Measurements from ENCODE around the gene ZNF692.

The ZNF692 gene

GRCh38 chr1:248862695-248862997, 3.8 kb upstream of the ZNF692 start:
- H3K9me3 Mint-ChIP-seq, result no peaks in the 10 kb centered on the region
- H3K36me3 Mint-ChIP-seq (ENCODE audit: low read depth), result peaks cover 8% of the 10 kb centered on the region
- H3K27ac Mint-ChIP-seq, result peak overlapping the region; percentile 82
- H3K4me3 Mint-ChIP-seq, result peak overlapping the region; percentile 82
- intact Hi-C loops (cut with micrococcal nuclease), result no loop called here
- H3K4me1 Mint-ChIP-seq (ENCODE audit: low read depth), result peaks cover 52% of the 10 kb centered on the region
- H3K27me3 Mint-ChIP-seq, result no peaks in the 10 kb centered on the region

GRCh38 chr1:248861616-248862015, 2.7 kb upstream of the ZNF692 start:
- intact Hi-C loops (cut with micrococcal nuclease), result no loop called here
- H3K27ac Mint-ChIP-seq, result no peak overlapping the region
- H3K4me1 Mint-ChIP-seq (ENCODE audit: low read depth), result peaks cover 56% of the 10 kb centered on the region

GRCh38 chr1:248860007-248860406, 1.1 kb upstream of the ZNF692 start:
- peak overlapping the region; percentile 86 for H3K4me3 Mint-ChIP-seq
- H3K9me3 Mint-ChIP-seq, result no peaks in the 10 kb centered on the region
- peaks cover 61% of the 10 kb centered on the region for H3K4me1 Mint-ChIP-seq (ENCODE audit: low read depth)
- intact Hi-C loops (cut with micrococcal nuclease), result no loop called here
- peak overlapping the region; percentile 95 for H3K27ac Mint-ChIP-seq
- H3K36me3 Mint-ChIP-seq (ENCODE audit: low read depth), result peaks cover 8% of the 10 kb centered on the region
- no peaks in the 10 kb centered on the region for H3K27me3 Mint-ChIP-seq

More at GRCh38 chr1:248861616-248862015, 2.7 kb upstream of the ZNF692 start:
- no peak overlapping the region for H3K4me3 Mint-ChIP-seq
- H3K27me3 Mint-ChIP-seq, result no peaks in the 10 kb centered on the region
- H3K36me3 Mint-ChIP-seq (ENCODE audit: low read depth), result peaks cover 8% of the 10 kb centered on the region
- H3K9me3 Mint-ChIP-seq, result no peaks in the 10 kb centered on the region

GRCh38 chr1:248858096-248858890, 592 bp downstream of the ZNF692 start:
- H3K36me3 Mint-ChIP-seq (ENCODE audit: low read depth), result peaks cover 8% of the 10 kb centered on the region
- peaks cover 62% of the 10 kb centered on the region for H3K4me1 Mint-ChIP-seq (ENCODE audit: low read depth)

GRCh38 chr1:248857749-248858095, 1.2 kb downstream of the ZNF692 start:
- H3K9me3 Mint-ChIP-seq, result no peaks in the 10 kb centered on the region
- H3K27me3 Mint-ChIP-seq, result no peaks in the 10 kb centered on the region
- peaks cover 59% of the 10 kb centered on the region for H3K4me1 Mint-ChIP-seq (ENCODE audit: low read depth)
- intact Hi-C loops (cut with micrococcal nuclease), result loop anchor here (1.0 to 2.0 kb wide), 2 partner anchors 18 to 49 kb away; partner anchors contain the start of gene PGBD2
- peaks cover 8% of the 10 kb centered on the region for H3K36me3 Mint-ChIP-seq (ENCODE audit: low read depth)
- H3K27ac Mint-ChIP-seq, result peak overlapping the region; percentile 95
- peak overlapping the region; percentile 86 for H3K4me3 Mint-ChIP-seq

More at GRCh38 chr1:248858096-248858890, 592 bp downstream of the ZNF692 start:
- Mint-ChIP-seq H3K27ac (peak overlapping the region; percentile 95), H3K27me3 (no peaks in the 10 kb centered on the region), H3K9me3 (no peaks in the 10 kb centered on the region), H3K4me3 (peak overlapping the region; percentile 86)
- intact Hi-C loops (cut with micrococcal nuclease), result loop anchor here (1.0 to 2.0 kb wide), 2 partner anchors 19 to 49 kb away; partner anchors contain the start of gene PGBD2

GRCh38 chr1:248857201-248857600, 1.7 kb downstream of the ZNF692 start:
- no peaks in the 10 kb centered on the region for H3K9me3 Mint-ChIP-seq
- peak overlapping the region; percentile 95 for H3K27ac Mint-ChIP-seq
- no peaks in the 10 kb centered on the region for H3K27me3 Mint-ChIP-seq
- intact Hi-C loops (cut with micrococcal nuclease), result no loop called here
- H3K4me3 Mint-ChIP-seq, result no peak overlapping the region
- H3K4me1 Mint-ChIP-seq (ENCODE audit: low read depth), result peaks cover 54% of the 10 kb centered on the region
- H3K36me3 Mint-ChIP-seq (ENCODE audit: low read depth), result peaks cover 8% of the 10 kb centered on the region

GRCh38 chr1:248856176-248856575, 2.7 kb downstream of the ZNF692 start:
- no peak overlapping the region for H3K27ac Mint-ChIP-seq
- H3K36me3 Mint-ChIP-seq (ENCODE audit: low read depth), result peaks cover 8% of the 10 kb centered on the region
- no peak overlapping the region for H3K4me3 Mint-ChIP-seq
- H3K9me3 Mint-ChIP-seq, result no peaks in the 10 kb centered on the region
- intact Hi-C loops (cut with micrococcal nuclease), result no loop called here
- no peaks in the 10 kb centered on the region for H3K27me3 Mint-ChIP-seq
- peaks cover 44% of the 10 kb centered on the region for H3K4me1 Mint-ChIP-seq (ENCODE audit: low read depth)

- Mint-ChIP-seq H3K9me3 (no peaks in the 10 kb centered on the region), H3K27ac (no peak overlapping the region), H3K4me3 (no peak overlapping the region), H3K4me1 (ENCODE audit: low read depth) (peaks cover 42% of the 10 kb centered on the region), H3K27me3 (no peaks in the 10 kb centered on the region), H3K36me3 (ENCODE audit: low read depth) (peaks cover 9% of the 10 kb centered on the region)
- intact Hi-C loops (cut with micrococcal nuclease), result no loop called here
Measured at GRCh38 chr1:248855580-248855979, 3.3 kb downstream of the ZNF692 start.

GRCh38 chr1:248853663-248854375, 5.1 kb downstream of the ZNF692 start:
- no peak overlapping the region for H3K4me3 Mint-ChIP-seq
- H3K27ac Mint-ChIP-seq, result no peak overlapping the region
- peaks cover 29% of the 10 kb centered on the region for H3K4me1 Mint-ChIP-seq (ENCODE audit: low read depth)
- no peaks in the 10 kb centered on the region for H3K27me3 Mint-ChIP-seq
- intact Hi-C loops (cut with micrococcal nuclease), result no loop called here
- peaks cover 19% of the 10 kb centered on the region for H3K36me3 Mint-ChIP-seq (ENCODE audit: low read depth)
- H3K9me3 Mint-ChIP-seq, result no peaks in the 10 kb centered on the region

GRCh38 chr1:248852481-248853405, 6.1 kb downstream of the ZNF692 start:
- intact Hi-C loops (cut with micrococcal nuclease), result no loop called here
- H3K4me1 Mint-ChIP-seq (ENCODE audit: low read depth), result peaks cover 25% of the 10 kb centered on the region
- H3K4me3 Mint-ChIP-seq, result no peak overlapping the region
- H3K27ac Mint-ChIP-seq, result no peak overlapping the region
- peaks cover 30% of the 10 kb centered on the region for H3K36me3 Mint-ChIP-seq (ENCODE audit: low read depth)
- H3K27me3 Mint-ChIP-seq, result no peaks in the 10 kb centered on the region
- no peaks in the 10 kb centered on the region for H3K9me3 Mint-ChIP-seq

- Mint-ChIP-seq H3K27me3 (no peaks in the 10 kb centered on the region), H3K36me3 (ENCODE audit: low read depth) (peaks cover 44% of the 10 kb centered on the region), H3K4me1 (ENCODE audit: low read depth) (peaks cover 20% of the 10 kb centered on the region), H3K9me3 (no peaks in the 10 kb centered on the region), H3K27ac (no peak overlapping the region), H3K4me3 (no peak overlapping the region)
- intact Hi-C loops (cut with micrococcal nuclease), result no loop called here
Measured at GRCh38 chr1:248851390-248851789, 7.5 kb downstream of the ZNF692 start.

GRCh38 chr1:248850536-248851251, 8.2 kb downstream of the ZNF692 start:
- peaks cover 51% of the 10 kb centered on the region for H3K36me3 Mint-ChIP-seq (ENCODE audit: low read depth)
- peaks cover 15% of the 10 kb centered on the region for H3K4me1 Mint-ChIP-seq (ENCODE audit: low read depth)
- H3K9me3 Mint-ChIP-seq, result no peaks in the 10 kb centered on the region
- H3K4me3 Mint-ChIP-seq, result no peak overlapping the region
- intact Hi-C loops (cut with micrococcal nuclease), result no loop called here
- no peaks in the 10 kb centered on the region for H3K27me3 Mint-ChIP-seq
- no peak overlapping the region for H3K27ac Mint-ChIP-seq

- Mint-ChIP-seq H3K4me3 (no peak overlapping the region), H3K9me3 (no peaks in the 10 kb centered on the region), H3K36me3 (ENCODE audit: low read depth) (peaks cover 56% of the 10 kb centered on the region), H3K27ac (no peak overlapping the region), H3K27me3 (no peaks in the 10 kb centered on the region), H3K4me1 (ENCODE audit: low read depth) (peaks cover 15% of the 10 kb centered on the region)
- intact Hi-C loops (cut with micrococcal nuclease), result no loop called here
Measured at GRCh38 chr1:248850124-248850523, 8.8 kb downstream of the ZNF692 start.
